Non-pigmented ciliary epithelial cell (primary cell): ENCODE results near the gene HIVEP2.

Experiments
- DNase-seq: peaks from one replicate; pipeline ENCODE4 v3.0.0-alpha.2; 2010; ENCODE audit warnings: low read depth

Gene HIVEP2

DNA sequence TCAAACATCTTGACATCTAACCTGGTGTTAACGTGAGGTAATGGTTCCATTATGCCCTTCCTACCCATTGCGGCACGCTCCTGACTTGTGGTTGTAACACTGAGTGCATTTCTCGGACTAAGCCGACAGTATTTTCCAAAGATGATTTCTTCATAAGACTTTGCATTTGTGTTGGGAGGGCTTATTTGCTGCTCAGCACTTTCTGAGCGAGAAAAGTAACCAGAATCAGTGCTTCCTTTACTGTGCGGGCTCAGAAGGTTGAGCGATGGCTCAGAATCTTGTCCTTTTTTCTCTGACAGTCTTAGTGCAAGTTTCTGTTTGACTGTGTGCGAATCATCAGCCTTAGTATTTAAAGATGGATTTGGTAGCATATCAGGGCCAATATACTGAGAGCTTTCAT, 171.7 kb downstream of the HIVEP2 start:
- DNase-seq, result no peak

DNA sequence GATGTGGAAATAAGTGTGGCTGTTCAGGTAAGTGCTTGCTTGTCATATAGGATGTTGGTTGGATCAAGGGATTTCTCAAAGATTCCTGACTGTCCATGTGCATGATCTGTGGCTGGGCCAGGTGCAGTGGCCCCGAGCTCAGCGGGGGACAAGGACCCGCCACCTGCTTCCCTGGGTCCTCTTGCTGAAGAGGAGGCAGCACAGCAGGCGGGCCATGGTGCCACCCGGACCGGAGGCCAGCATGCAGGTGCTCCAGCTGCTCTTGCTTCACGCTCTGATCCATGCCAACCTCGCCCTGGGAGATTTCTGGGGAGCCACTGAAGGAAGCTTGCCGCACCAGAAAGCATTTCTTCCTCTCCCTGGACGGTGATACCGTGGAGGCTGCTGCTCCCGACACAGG, 173.8 kb downstream of the HIVEP2 start:
- no peak for DNase-seq

DNA sequence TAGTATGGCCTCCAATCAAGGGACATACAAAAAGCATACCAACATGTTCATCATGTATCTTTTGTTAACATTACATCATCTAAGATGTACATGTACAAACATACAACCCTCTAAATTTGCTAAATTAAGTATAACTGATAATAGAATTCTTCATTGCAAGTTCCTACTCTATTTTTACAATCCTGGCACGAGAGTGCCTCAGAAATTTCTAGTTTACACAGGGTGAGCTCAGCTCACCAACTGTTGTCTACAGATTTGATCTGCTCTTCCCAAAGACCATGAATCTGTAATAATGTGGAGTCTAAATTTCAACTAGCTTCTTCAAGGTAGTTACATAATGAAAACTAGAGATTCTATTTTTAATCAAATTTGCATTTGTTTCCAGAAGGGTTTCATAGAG, 179.7 kb downstream of the HIVEP2 start:
- no peak for DNase-seq

DNA sequence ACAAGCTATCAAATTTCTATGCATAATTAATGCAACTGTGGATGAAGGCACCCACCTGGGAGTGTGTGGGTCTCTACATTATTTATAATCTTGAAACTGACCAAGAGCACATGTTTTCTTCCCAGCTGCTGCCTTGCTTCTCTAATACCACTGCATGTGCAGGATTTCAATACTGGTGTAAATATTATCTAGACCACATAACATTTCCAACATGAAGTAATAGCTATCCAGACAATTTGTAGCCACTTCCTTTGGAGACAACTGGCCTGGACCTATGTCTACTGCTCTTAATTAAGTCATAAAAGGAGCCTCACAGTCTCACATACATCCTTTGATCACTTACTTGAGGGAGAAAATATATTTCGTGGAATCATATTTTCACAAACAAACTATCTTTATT, 180.7 kb downstream of the HIVEP2 start:
- DNase-seq, result no peak

DNA sequence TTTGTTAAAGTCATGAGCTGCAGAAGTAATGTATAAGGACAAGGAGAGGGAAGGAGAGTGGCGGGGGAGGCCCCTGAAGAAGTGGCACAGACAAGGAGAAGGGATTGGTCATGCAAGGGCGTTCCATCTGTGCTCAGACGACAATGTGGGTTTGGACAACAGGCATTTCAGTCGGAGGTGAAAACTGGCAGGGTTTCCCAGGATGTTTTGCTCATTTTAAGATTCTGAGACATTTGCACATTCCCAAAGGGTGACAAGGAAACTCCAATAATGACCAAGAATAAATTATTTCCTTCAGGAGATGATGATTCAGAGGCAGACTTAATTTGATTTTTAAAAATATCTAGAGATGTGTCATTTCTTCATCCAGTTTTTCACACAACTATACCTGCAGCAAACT, 181.8 kb downstream of the HIVEP2 start:
- DNase-seq, result no peak

DNA sequence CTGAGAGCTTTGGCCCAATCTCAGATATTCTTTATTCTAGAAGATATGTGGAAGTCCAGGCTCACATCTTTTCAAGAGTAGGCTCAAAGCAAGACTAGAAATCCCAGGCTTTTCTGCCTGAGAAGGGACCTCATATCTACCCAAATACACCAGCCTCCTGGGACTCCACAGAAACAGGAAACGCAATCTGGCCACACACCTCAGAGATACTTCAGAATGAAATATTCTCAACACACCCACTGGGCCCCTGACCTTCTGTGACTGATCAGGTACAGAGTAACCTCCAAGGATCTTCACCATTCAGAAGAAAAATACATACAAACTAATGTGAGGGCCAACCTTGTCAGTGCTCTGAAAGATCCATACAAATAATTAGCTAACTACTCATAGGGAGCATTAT, 183.2 kb downstream of the HIVEP2 start:
- no peak for DNase-seq

DNA sequence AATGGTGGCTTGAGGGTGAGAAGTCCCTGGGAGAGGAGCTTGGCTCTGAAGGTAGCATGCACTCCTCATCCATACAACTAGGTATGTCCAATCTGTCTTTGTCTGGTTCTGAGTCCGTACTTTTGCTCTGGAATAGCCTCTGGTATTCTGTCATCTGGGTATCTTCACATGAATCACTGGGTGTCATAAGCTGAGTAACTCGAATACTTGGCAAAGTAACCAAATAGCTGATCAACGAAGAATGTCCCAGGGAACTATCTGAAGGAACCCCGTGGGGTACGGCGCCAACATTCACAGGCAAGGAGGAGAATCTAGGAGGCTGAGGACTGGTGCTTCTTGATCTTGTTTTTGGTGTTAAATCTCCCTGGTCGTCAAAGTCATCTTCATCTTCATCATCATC, 184.8 kb downstream of the HIVEP2 start:
- no peak for DNase-seq

DNA sequence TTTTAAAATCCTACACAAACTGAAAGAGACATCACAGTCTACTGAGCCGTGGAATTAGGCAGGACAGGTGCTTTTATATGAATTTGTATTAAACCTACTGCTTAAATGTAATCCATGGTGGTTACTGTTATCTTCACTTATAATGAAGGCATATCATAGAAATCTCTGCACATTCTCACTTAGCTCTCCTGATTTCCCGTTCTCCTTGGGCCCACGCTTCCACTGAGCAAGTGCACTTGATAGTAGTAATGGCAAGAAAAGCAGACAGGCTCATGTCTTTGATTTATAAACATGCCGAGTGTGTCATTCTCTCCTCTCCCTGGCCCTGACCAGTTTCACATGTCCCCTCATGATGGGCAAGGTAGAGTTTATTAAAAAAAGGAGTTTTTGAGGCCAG, 186.3 kb downstream of the HIVEP2 start:
- no peak for DNase-seq

DNA sequence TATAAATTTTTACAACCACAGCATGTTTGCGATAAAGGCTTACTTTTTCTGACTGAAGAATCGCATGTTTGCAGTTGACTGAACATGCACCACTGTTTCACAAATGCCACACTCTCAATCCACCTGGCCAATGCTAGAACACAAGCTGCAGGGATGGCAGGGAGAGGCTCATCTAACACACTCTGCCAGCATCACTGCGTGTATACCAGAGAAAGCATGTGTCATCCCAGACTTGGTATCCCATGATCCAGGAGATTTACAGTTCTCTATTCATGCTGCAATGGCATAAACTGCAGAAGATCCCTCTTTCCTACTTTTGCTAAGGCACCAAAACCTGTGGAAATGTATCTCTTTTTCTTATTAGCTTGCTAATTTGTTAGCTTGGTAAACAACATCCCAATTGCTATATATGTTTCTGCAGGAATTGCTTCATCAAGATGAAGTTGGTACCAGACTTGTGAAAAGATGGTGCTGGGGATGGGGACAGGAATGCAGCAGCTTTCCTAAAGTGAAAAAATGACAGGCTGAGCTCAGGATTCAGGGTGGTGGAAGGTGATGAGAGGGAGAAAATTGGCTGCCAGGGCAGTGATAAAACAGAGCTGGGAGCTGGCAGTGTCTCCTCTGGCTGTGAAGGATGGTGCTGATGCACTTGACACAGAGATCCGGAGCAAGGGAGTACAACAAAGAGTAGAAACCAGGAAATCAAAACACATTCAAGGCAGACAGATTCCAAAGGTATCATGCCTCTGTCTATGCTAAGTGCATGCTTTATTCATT, 186.9 kb downstream of the HIVEP2 start:
- DNase-seq, result no peak

DNA sequence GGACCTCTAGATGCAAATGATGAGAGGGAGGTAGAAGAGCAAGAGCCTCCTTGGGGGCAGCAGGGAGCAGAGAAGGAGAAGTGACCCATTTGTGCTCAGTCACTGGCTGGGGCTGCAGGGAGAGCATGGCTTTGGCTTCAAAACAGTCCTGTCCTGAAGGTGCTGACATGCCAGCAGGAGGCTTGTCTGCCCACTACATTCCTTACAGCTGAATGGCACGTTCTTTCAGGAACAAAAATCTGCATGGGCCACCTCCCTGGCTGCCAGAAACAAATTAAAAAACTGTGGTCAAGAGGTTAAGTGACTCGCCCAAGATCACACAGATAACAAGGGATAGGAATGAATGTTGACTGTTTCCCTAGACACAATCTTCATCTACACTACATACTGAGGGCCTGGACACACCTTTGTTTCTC, 188.8 kb downstream of the HIVEP2 start:
- no peak for DNase-seq

DNA sequence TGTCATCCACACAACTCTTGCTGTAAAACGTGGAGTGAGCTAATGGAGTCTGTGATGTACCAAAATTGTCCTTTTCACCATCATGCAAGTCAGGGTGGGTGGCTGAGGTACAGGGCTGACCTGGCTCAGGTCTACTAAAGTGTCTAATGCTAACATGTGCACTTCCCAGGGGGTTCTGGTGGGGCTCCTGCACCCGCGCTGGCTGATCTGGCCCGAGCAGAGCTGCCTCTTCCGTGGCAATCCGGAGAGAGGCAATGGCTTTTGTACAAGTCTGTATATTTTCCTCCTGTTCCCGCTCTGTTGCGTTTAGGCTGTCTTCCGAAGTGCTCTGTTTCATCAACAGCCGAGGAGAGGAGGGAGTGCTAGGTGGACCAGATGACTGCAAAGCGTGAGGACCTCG, 191.8 kb downstream of the HIVEP2 start:
- no peak for DNase-seq

DNA sequence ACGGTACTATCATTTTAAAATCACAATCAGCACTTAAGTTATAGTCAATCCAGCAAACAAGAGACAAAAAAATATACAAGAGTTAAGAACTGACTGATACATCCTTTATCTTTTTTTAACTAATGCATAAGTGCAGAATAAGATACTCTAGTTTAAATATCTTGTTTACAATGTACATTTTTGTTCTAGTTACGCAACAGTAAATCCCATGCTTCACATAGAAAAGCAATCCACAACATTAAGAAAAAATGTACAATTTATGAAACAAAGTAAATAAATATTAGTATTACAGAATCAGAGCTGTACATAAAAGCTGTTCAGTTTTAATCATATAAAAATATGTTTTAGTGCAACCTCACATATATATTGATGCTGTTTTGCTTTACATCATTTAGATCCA, 192.6 kb downstream of the HIVEP2 start:
- no peak for DNase-seq

DNA sequence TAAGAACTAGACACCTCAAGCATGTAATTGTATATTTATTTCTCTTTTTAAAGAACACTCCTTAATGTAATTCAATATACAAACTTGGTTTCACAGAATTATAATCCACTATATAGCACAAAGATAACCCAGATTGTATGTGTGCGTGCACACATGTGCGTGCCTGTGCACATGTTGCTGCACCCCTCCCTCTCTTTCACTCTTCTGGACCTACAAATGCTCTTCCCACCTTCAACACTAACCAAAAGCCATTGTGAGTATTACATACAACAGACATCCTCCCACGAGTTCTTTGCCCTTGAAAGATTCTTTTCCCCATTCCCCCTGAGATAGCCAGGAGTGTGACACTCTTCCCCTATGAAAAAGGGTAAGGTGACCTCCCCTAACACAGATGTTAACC, 193.5 kb downstream of the HIVEP2 start:
- no peak for DNase-seq

DNA sequence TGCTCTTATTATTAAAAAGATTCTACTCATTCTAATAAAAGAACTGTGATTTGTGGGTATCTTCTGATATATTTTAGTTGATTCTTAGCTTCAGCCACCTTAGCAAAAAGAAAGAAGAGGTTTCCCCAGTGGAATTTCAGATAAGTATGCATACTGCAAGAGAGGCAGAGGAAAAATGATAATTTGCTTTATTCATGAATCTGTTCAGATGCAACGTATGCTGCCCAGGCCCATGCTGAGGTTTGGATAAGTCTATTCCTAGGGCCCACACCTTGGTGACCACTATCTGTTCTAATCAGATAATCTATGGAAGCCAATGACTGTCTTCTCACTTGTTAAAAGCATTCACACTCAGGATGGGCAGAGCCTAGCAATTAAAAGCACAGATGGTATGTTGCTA, 194.0 kb downstream of the HIVEP2 start:
- no peak for DNase-seq

DNA sequence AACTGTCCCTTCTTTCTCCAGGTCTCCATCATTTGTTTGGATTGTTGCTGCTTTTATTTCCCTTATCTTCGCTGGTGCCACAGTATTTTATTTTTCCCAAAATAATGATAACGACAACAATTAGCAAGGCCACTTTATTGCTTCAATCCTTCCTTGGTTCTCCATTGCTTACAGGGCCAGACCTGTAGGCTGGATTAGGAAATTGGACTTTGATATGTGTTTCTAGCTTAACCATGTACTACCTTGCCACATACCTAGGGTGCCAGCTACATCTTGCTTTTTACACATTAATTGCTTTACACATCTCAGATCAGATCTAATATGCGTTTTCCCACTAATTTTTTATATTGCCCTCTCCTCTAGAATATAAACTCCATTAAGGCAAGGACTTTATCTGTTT, 195.4 kb downstream of the HIVEP2 start:
- no peak for DNase-seq

DNA sequence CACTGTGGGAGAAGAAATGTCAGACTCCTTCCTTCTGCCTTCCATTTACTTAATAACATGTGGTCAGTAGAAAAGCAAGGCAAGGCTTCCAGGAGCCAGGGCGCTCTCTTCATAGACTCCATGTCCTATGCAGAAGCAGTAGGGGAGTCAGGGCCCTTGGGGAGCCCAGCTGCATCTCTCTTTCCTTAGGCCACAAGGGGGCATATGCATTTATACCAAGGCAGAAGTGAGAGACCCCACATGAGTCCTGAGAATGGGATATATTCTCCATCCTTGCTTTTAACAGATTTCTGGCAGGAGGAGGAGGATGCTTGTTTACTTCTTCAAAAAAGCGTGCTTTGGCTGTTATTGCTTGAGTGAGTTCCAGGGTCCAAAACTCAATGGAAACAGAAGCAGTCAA, 198.5 kb downstream of the HIVEP2 start:
- no peak for DNase-seq

DNA sequence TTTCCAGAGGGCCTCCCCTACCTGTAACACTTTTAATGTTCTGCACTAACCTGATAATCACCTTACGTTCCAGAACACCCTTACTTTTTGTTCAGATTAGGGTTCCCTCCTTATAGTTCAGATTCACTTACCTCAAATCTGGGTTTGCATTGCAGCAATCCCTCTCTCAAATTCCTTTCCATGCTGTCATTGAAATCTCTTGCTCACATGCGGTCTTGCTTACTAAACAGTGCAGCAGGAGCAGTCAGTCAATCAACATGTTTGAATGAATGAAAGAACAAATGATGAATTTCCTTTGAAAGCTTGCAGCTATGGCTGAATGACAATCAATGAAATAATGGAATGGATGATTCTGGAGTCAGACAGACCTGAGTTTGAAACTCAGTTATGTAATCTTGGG, 200.1 kb downstream of the HIVEP2 start:
- DNase-seq, result no peak

DNA sequence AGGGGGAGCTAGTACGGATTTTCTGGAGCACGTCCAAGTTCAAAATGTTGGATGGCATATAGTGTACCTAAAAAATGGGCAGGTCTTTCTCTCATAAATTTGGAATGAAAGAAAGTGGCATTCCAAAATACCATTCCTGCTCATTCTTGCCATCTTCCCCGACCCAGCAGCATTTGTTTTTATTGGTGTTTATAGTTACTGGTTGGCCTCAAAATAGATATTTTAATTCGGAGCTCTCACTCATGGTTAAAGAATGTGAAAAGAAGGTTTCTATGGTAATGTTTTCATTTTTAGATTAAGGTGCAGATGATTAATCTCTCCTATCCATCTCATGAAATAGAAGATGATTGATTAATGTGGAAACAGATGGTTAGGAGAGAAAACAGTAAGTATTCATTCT, 204.5 kb downstream of the HIVEP2 start:
- DNase-seq, result no peak

DNA sequence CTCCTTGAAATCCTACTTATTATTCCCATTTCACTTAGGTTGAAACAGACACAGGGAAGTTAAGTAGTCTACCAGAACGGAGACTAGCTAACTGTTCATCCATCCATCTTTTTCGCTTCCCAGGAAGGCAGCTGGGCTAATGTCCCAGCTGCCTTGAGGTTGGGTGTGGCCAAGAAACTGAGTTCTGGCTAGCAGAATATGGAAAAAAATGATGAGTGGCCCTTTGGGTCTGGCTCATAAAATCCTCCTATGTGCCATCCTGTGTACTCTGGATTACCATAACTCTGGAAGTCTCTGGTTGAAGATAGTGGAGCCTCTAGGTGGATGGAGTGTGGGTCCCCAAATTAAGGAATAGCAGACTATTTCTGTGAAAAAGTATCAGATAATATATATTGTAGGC, 206.2 kb downstream of the HIVEP2 start:
- no peak for DNase-seq

DNA sequence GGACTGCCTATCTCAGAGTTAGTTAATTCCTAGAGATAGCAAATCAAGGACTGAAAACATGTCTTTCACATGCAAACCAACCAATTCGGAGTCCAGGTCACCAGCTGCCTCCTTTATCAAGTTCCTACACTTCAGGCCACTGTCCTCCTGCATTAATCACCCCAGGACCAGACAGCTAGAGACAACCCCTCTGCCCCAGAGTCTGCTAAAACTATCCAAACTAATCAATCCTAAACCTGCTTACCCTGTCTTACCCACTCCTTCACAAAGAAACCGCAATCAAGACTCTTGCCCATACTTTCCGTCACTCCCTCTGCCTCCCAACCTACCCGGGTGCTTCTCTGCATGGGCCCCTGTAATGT, 207.0 kb downstream of the HIVEP2 start:
- DNase-seq, result no peak

DNA sequence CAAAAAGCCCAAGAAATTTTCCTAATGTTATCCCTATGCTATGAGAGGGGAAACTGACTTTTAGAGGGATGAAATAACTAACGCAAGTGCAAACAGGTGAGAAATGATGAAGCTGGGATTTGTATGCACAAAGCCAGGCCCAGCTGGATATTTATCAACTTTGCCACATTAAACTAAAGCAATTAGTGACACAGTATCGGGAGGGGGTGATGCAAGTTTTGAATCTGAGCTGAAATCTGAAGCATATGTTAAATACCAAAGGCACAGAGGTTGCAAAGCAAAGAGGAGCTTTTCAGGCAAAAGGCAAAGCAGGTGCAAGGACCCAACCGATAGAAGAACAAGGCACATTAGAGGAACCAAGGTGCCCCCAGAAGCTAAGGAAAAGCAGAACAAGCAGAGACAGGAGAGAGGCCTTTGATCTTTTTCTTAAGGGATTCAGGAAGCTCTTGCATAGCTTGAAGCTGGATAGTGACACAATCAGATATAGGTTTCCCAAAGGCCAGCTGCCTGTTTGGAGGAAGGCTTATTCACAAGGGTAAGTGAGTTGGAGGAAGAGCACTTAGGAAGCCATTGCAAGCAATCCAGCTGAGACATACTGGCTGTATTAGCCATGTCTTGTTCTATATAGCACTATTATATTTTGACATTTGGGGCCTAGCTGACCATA, 207.5 kb downstream of the HIVEP2 start:
- DNase-seq, result no peak

DNA sequence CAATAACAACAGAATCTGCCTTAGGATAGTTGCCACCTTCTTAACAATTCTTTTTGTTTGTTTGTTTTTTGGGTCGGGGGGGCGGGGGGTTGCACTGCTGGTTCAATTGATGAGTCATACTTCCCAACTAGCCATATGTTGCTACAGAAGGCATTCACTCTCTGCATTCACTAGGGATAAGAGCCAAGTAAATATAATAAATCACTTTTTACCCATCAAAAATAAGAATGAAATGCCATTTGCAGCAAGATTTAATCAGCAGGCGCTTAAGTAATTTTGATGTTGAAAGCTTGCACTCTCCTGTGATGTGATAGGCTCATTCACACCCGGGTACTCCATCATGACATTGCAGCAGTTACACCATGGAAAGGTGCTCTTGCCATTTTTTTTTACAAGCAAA, 209.8 kb downstream of the HIVEP2 start:
- DNase-seq, result no peak

DNA sequence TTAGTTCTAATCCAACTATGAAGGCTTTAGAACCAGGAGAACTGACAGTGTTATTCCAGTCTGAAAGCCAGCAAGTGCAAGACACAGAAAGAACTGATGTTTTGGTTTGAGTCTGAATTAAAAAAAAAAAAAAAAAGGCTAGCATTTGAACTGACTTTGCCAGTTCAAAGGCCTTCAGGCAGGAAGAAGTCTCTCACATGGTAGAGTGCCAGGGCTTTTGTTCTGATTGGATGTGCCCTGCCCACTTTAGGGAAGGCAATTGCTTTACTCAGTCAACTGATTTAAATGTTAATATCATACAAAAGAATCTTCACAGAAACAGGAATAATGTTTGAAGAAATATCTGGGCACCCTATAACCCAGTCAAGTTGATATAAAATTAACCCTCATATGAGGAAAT, 212.2 kb downstream of the HIVEP2 start:
- DNase-seq, result no peak

DNA sequence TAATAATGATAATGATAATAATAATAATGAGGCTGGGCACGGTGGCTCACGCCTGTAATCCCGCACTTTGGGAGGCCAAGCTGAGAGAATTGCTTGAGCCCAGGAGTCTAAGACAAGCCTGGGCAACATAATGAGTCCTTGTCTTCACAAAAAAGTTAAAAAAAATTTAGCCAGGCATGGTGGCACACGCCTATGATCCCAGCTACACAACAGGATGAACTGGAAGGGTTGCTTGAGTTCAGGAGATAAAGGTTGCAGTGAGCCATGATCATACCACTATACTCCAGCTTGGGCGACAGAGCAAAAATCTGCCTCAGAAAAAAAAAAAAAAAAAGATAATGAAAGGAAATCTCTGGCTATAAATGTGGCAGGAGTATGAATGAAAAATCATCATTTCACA, 213.4 kb downstream of the HIVEP2 start:
- DNase-seq, result no peak
